ENCODE data around the gene CDH4. TPM values are rescaled to one million over a fixed set of nuclear protein-coding genes. Genes with fewer than 3 reads are reported as not detected.
A peak's percentile ranks its signal among the peaks of the same experiment; 100 is the strongest.

Gene CDH4
- total and polyA plus RNA-seq, 2 donors from 2014 or later = 1.1 TPM; not detected in 1

DNA sequence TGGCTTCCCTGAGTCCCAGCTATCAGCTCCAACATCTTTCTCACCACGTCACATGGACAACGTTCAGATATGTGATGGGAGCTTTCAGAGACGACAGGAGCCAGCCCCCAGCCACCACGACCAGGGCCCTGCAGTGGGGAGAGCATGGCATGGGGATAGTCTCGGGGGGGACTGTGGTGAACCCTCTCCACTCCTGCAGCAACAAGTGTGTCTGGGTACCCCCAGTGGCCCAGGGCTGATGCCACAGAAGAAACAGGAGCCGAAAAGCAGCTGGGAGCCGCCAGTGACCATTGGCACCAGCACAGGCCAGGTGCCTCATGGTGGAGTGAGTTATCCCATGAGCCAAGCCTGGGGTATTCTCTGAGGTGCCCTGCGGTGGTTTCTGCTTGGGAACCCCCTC lies 473.9 kb downstream of the CDH4 start:
- Histone ChIP-seq H3K9ac (ENCODE audit: low read length in 3 of 3) (no peak overlapping the region), H3K36me3 (ENCODE audit: control insufficient read depth in 2 of 3, insufficient read depth in 3 of 3, low read length in 3 of 3) (peaks cover 0 to 2% (median 0%) of the 10 kb centered on the region in 3 donors), H3K27me3 (ENCODE audit: control insufficient read depth, insufficient read depth, low read length) (no peaks in the 10 kb centered on the region), H3K9me3 (ENCODE audit: control insufficient read depth in 2 of 3, insufficient read depth in 1 of 3, low read length in 3 of 3) (peaks cover 0 to 3% (median 0%) of the 10 kb centered on the region in 3 donors), H3K4me3 (ENCODE audit: low read length in 3 of 3) (no peak overlapping the region), H3K4me1 (ENCODE audit: control insufficient read depth in 2 of 3, insufficient read depth in 2 of 3, low read depth in 1 of 3, low read length in 3 of 3) (no peaks in the 10 kb centered on the region), H3K27ac (ENCODE audit: low read depth in 2 of 2, low read length in 2 of 2) (no peak overlapping the region)
- intact Hi-C loops (cut with DNase I) = no loop called here
- FAIRE-seq (no peak), DNase-seq (peak in 1 of 5 donors; percentile 55)
- TF ChIP-seq, protein P1, sequence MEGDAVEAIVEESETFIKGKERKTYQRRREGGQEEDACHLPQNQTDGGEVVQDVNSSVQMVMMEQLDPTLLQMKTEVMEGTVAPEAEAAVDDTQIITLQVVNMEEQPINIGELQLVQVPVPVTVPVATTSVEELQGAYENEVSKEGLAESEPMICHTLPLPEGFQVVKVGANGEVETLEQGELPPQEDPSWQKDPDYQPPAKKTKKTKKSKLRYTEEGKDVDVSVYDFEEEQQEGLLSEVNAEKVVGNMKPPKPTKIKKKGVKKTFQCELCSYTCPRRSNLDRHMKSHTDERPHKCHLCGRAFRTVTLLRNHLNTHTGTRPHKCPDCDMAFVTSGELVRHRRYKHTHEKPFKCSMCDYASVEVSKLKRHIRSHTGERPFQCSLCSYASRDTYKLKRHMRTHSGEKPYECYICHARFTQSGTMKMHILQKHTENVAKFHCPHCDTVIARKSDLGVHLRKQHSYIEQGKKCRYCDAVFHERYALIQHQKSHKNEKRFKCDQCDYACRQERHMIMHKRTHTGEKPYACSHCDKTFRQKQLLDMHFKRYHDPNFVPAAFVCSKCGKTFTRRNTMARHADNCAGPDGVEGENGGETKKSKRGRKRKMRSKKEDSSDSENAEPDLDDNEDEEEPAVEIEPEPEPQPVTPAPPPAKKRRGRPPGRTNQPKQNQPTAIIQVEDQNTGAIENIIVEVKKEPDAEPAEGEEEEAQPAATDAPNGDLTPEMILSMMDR (IDR thresholded peaks at IDR 0.05; ENCODE audit: borderline replicate concordance, extremely low read depth, insufficient read depth) = no peak

DNA sequence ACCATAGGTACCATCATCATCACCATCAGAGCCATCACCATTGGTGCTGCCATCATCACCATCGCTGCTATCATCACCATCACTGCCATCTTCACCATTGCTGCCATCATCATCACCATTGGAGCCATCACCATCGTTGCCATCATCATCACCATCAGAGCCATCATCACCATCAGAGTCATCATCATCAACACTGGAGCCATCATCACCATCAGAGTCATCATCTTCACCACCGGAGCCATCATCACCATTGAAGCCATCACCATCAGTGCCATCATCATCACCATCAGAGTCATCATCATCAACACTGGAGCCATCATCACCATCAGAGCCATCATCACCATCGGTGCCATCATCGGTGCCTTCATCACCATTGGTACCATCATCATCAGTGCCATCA lies 474.9 kb downstream of the CDH4 start:
- no peak for FAIRE-seq
- intact Hi-C loops (cut with DNase I) = no loop called here
- Histone ChIP-seq H3K27ac (ENCODE audit: low read depth in 2 of 2, low read length in 2 of 2) (no peak overlapping the region), H3K9me3 (ENCODE audit: control insufficient read depth in 2 of 3, insufficient read depth in 1 of 3, low read length in 3 of 3) (peaks cover 0 to 3% (median 0%) of the 10 kb centered on the region in 3 donors), H3K4me3 (ENCODE audit: low read length in 3 of 3) (no peak overlapping the region), H3K36me3 (ENCODE audit: control insufficient read depth in 2 of 3, insufficient read depth in 3 of 3, low read length in 3 of 3) (peaks cover 0 to 2% (median 0%) of the 10 kb centered on the region in 3 donors), H3K27me3 (ENCODE audit: control insufficient read depth, insufficient read depth, low read length) (no peaks in the 10 kb centered on the region), H3K9ac (ENCODE audit: low read length in 3 of 3) (no peak overlapping the region), H3K4me1 (ENCODE audit: control insufficient read depth in 2 of 3, insufficient read depth in 2 of 3, low read depth in 1 of 3, low read length in 3 of 3) (no peaks in the 10 kb centered on the region)
- peak in 1 of 5 donors; percentile 6 for DNase-seq
- TF ChIP-seq, protein P1 (IDR thresholded peaks at IDR 0.05; ENCODE audit: borderline replicate concordance, extremely low read depth, insufficient read depth) = no peak

DNA sequence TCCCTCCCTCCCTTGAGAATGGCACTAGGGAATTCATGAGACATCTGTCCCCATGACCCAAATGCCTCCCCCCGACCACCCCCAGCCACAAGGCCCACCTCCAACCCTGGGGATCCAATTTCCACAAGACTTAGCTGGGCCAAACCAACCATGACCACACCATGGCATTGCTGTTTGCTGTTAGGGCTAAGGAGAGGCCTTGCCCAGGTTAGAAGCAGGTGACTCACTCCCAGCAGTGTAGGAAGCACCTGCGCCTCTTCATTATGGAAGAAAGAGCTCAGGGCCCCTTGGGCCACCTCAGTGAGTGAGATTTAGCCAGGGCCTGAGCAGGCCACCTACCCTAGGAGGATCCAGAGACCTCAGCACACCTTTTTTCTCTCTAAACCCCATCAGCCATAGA lies 475.7 kb downstream of the CDH4 start:
- DNase-seq (peak in 1 of 5 donors; percentile 10), FAIRE-seq (no peak)
- H3K27ac ChIP-seq (ENCODE audit: low read depth in 2 of 2, low read length in 2 of 2) = no peak overlapping the region
- TF ChIP-seq, protein P1 (IDR thresholded peaks at IDR 0.05; ENCODE audit: borderline replicate concordance, extremely low read depth, insufficient read depth) = no peak
- peaks cover 0 to 3% (median 0%) of the 10 kb centered on the region in 3 donors for H3K9me3 ChIP-seq (ENCODE audit: control insufficient read depth in 2 of 3, insufficient read depth in 1 of 3, low read length in 3 of 3)
- no peak overlapping the region for H3K4me3 ChIP-seq (ENCODE audit: low read length in 3 of 3)
- H3K27me3 ChIP-seq (ENCODE audit: control insufficient read depth, insufficient read depth, low read length) = no peaks in the 10 kb centered on the region
- intact Hi-C loops (cut with DNase I) = no loop called here
- peaks cover 0 to 2% (median 0%) of the 10 kb centered on the region in 3 donors for H3K36me3 ChIP-seq (ENCODE audit: control insufficient read depth in 2 of 3, insufficient read depth in 3 of 3, low read length in 3 of 3)
- H3K4me1 ChIP-seq (ENCODE audit: control insufficient read depth in 2 of 3, insufficient read depth in 2 of 3, low read depth in 1 of 3, low read length in 3 of 3) = no peaks in the 10 kb centered on the region
- H3K9ac ChIP-seq (ENCODE audit: low read length in 3 of 3) = no peak overlapping the region

DNA sequence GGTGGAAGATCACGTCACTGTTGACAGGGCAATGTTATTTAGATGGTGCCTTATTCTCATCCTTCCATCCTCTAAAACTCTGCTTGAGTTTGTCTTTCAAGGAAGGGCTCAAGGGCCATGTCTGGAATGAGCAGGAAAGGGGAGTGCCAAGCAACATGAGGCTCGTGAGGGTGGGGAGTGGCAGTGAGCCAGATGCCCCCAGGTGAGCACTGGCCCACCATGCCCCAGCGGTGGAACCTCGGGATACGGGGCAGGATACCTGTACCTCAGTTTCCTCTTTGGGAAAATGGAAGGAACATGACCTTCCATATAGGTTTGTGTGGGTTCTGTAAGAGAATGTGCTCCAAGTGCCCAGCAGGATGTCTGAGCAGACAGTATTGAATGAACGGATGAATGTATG lies 476.3 kb downstream of the CDH4 start:
- intact Hi-C loops (cut with DNase I) = no loop called here
- Histone ChIP-seq H3K4me1 (ENCODE audit: control insufficient read depth in 2 of 3, insufficient read depth in 2 of 3, low read depth in 1 of 3, low read length in 3 of 3) (no peaks in the 10 kb centered on the region), H3K9ac (ENCODE audit: low read length in 3 of 3) (no peak overlapping the region), H3K36me3 (ENCODE audit: control insufficient read depth in 2 of 3, insufficient read depth in 3 of 3, low read length in 3 of 3) (peaks cover 0 to 2% (median 0%) of the 10 kb centered on the region in 3 donors), H3K4me3 (ENCODE audit: low read length in 3 of 3) (no peak overlapping the region), H3K9me3 (ENCODE audit: control insufficient read depth in 2 of 3, insufficient read depth in 1 of 3, low read length in 3 of 3) (peaks cover 0 to 3% (median 0%) of the 10 kb centered on the region in 3 donors), H3K27me3 (ENCODE audit: control insufficient read depth, insufficient read depth, low read length) (no peaks in the 10 kb centered on the region), H3K27ac (ENCODE audit: low read depth in 2 of 2, low read length in 2 of 2) (no peak overlapping the region)
- DNase-seq (peak in 1 of 5 donors; percentile 20), FAIRE-seq (no peak)
- TF ChIP-seq, protein P1 (IDR thresholded peaks at IDR 0.05; ENCODE audit: borderline replicate concordance, extremely low read depth, insufficient read depth) = no peak

All from kidney (tissue), 14 donors.